ENCODE measurements around the gene LYSMD4. TPM values are rescaled to one million over a fixed set of nuclear protein-coding genes. Genes with fewer than 3 reads are reported as not detected.
"Not testable (repeated sequence)": the region's sequence is repeated elsewhere in the genome, so short reads cannot be mapped to it uniquely, and the experiment has no call there.

LYSMD4 gene
- total RNA-seq = 4.3 and 10.3 TPM in 2 replicates

GRCh38 chr15:99733268-99734039 lies at the start of gene LYSMD4:
Gene LYSMD4 (minus strand): TSS chr15:99733437. CDS start chr15:99731999, 1,438 bp downstream.
- peak within 1 kb of the TSS; percentile 82 for H3K4me3 ChIP-seq (ENCODE audit: low read depth, low read length)
- DNase-seq (ENCODE audit: low read depth) = peak; percentile 40
- no peak for TF ChIP-seq CTCF (conservative IDR thresholded peaks at IDR 0.05; ENCODE audit: low read depth, low read length)

DNA sequence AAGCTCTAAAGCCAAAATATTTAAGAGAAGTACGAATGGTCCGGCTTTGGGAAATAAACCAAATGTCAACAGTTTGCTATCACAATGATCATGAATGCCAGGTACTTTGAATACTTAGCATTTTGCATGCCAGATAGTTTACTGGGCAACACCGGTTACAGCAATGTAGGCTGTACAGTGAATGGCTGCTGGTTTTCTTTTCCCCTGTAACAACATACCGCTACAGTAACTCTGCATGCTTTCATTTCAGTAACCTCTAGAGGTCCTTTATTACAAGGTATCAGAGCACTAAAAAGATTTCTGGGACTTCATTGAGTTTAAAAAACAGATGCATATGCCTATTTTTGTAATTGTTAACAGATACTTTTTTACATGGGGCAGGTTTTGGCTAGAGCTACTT lies 48.8 kb upstream of the LYSMD4 start:
- DNase-seq (ENCODE audit: low read depth); H3K4me3 ChIP-seq (ENCODE audit: low read depth, low read length): not testable (repeated sequence)

- no peak for TF ChIP-seq CTCF (conservative IDR thresholded peaks at IDR 0.05; ENCODE audit: low read depth, low read length)
- no peak overlapping the region for H3K4me3 ChIP-seq (ENCODE audit: low read depth, low read length)
- no peak for DNase-seq (ENCODE audit: low read depth)
Measured at GRCh38 chr15:99777144-99777543, 43.9 kb upstream of the LYSMD4 start.

DNA sequence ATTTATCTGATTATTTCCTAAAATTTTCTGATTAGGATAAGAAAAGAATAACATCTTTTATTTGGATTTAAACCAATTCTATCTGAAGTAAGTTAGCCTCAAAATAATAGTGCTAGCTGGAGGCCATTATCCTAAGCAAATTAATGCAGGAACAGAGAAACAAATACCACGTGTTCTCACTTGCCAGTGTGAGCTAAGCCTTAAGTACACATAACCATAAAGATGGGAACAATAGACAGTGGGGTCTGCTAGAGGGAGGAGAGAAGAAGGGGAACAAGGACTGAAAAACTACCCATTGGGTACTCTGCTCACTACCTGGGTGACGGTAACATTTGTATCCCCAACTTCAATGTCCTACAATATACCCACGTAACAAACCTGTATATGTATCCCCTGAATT lies 31.3 kb upstream of the LYSMD4 start:
- DNase-seq (ENCODE audit: low read depth) = no peak

DNA sequence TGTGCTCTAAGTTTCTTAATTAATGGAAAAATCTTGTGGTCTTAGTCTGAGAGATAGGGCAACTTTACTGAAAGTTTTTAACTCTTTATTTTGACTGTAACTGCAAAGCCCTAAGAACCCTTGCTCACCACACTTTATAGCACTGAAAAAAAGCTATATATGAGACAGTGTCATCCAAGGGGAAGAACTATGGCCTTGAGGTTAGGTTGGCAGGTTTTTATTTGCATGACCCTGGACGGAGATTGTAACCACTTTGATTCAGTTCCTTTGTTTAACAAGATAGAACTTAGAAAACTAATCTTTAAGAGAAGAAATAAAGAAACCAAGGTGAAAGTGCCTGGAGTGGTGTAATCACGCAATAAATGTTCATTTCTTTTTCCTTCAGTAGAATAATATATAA lies 30.6 kb upstream of the LYSMD4 start:
- H3K4me3 ChIP-seq (ENCODE audit: low read depth, low read length) = no peak overlapping the region
- TF ChIP-seq CTCF (conservative IDR thresholded peaks at IDR 0.05; ENCODE audit: low read depth, low read length) = no peak
- DNase-seq (ENCODE audit: low read depth) = no peak

More for the DNA sequence above, 31.3 kb upstream of the LYSMD4 start:
- no peak overlapping the region for H3K4me3 ChIP-seq (ENCODE audit: low read depth, low read length)
- no peak for TF ChIP-seq CTCF (conservative IDR thresholded peaks at IDR 0.05; ENCODE audit: low read depth, low read length)

GRCh38 chr15:99762288-99762687 lies 29.1 kb upstream of the LYSMD4 start:
- no peak for DNase-seq (ENCODE audit: low read depth)
- H3K4me3 ChIP-seq (ENCODE audit: low read depth, low read length) = no peak overlapping the region
- TF ChIP-seq CTCF (conservative IDR thresholded peaks at IDR 0.05; ENCODE audit: low read depth, low read length) = no peak

DNA sequence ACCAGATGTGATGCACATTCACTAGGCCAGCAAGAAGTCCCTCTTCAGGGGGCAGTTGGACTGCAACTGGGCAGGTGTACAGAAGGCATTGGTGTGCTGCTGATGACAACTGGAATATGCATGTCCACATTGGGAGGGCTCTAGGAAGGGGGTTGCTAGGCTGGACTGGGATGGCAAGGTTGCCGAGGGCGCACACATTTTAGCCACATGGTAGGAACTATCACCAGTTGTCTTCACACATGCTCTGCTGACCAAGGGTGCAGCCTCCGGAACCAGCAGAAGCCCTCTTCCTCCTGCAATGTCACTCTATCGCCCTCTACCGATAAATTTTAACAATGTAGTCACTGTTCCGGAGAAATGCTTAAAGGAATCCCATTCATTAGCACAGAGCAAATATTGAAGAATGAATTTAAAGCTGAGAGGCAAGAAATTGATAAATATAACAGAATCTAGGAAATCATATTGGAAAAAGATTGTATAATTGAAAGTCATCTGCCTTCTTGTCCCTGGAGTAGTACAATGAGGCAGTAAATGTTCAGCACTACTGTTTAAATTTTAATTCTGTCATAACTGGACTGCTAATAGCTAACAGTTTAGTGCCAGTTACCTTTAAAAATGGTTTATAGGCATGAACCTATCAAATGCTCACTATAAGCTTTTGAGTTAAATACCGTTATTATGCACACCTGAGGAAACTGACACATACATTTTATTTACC lies 22.6 kb upstream of the LYSMD4 start:
- peak; percentile 38 for DNase-seq (ENCODE audit: low read depth)
- TF ChIP-seq CTCF (conservative IDR thresholded peaks at IDR 0.05; ENCODE audit: low read depth, low read length) = peak; percentile 83
- no peak overlapping the region for H3K4me3 ChIP-seq (ENCODE audit: low read depth, low read length)

Data from epithelial cell of proximal tubule (primary cell).